ENCODE results near the gene HELLS. TPM values are rescaled to one million over a fixed set of nuclear protein-coding genes. Genes with fewer than 3 reads are reported as not detected.

The HELLS gene
- total and polyA plus RNA-seq, 2 experiments from 2014 or later, result 776 to 913 TPM

Other genes starting within 250 kb of the HELLS start
- 43.1 and 49.7 TPM in 2 replicates for gene NOC3L, start 182.8 kb upstream of the HELLS start, total RNA-seq (2014; rRNA removed; shearing (Covaris generic))
- 53.1 and 62.1 TPM in 2 replicates for gene NOC3L, start 182.8 kb upstream of the HELLS start, polyA plus RNA-seq (2016; fragmentation: Nextera tagmentation; extraction: Ambion mirVana)
- 3.6 and 4.1 TPM in 2 replicates for gene TBC1D12, start 143.2 kb upstream of the HELLS start, total RNA-seq (2014; rRNA removed; shearing (Covaris generic))
- gene TBC1D12, start 143.2 kb upstream of the HELLS start, polyA plus RNA-seq (2016; fragmentation: Nextera tagmentation; extraction: Ambion mirVana), result 2.3 and 5.2 TPM in 2 replicates
- gene CYP2C18, start 137.9 kb downstream of the HELLS start, total RNA-seq (2014; rRNA removed; shearing (Covaris generic)), result 0.63 and 0.97 TPM in 2 replicates
- gene CYP2C18, start 137.9 kb downstream of the HELLS start, polyA plus RNA-seq (2016; fragmentation: Nextera tagmentation; extraction: Ambion mirVana), result 0.08 and 0.16 TPM in 2 replicates
- gene CYP2C19, start 216.9 kb downstream of the HELLS start, total RNA-seq (2014; rRNA removed; shearing (Covaris generic)), result 0.21 and 0.35 TPM in 2 replicates
- gene CYP2C19, start 216.9 kb downstream of the HELLS start, polyA plus RNA-seq (2016; fragmentation: Nextera tagmentation; extraction: Ambion mirVana), result not detected in 2 replicates

Measured in GM23338 (cell line).